ENCODE measurements around the gene SLC35G6. TPM values are rescaled to one million over a fixed set of nuclear protein-coding genes. Genes with fewer than 3 reads are reported as not detected.

The SLC35G6 gene
- polyA plus RNA-seq, 1 donor (not counting 4 experiments of a cell fraction or from before 2014, with no cell fraction given), result not detected

DNA sequence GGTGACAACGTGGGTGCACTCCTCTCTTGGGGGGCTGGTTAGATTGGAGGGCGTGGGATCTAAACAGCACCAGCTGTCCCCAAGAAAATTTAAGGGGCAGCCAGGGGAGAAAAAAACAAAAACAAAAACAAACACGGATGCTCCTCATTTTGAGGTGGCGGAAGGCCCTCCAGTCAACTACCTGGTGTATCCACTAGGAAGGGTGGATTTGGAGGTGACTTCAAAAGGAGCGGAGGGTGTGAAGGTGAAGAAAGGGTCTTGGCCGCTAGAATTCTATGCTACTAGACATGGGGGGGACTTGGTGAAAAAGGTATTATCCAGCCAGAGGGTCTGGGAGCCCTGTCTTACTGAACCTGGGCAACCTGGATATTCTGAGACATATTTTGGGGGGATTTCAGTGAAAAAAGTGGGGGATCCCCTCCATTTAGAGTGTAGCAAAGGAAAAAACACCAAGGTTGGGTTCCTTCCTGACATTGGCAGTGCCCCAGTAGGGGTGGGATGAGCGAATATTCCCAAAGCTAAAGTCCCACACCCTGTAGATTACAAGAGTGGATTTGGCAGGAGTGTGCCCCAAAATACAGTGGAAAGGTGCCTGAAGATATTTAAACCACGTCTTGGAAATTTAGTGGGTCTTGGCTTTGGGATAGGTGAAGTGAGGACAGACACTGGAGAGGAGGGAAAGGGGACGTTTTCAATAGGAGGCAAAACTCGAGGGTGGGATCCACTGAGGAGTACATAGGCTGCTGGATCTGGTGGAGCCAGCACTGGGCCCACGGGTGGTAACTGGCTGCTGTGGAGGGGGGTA, 42.4 kb upstream of the SLC35G6 start:
- Histone ChIP-seq H3K27me3 (ENCODE audit: control insufficient read depth, extremely low read depth, insufficient read depth, low read length) (no peaks in the 10 kb centered on the region), H3K27ac (ENCODE audit: control insufficient read depth, insufficient read depth, low read length) (peak overlapping the region; percentile 62), H3K4me3 (ENCODE audit: control insufficient read depth in 2 of 3, extremely low read depth in 1 of 3, insufficient read depth in 2 of 3, low read depth in 1 of 3, low read length in 3 of 3) (peak overlapping the region; percentile 59 to 81 (median 66)), H4K20me1 (ENCODE audit: control insufficient read depth, extremely low read depth, insufficient read depth, low read length) (no peaks in the 10 kb centered on the region), H3K4me1 (ENCODE audit: control insufficient read depth, extremely low read depth, insufficient read depth, low read length) (peaks cover 51% of the 10 kb centered on the region), H3K9me3 (ENCODE audit: control insufficient read depth, low read depth, low read length) (no peaks in the 10 kb centered on the region), H3K79me2 (ENCODE audit: control insufficient read depth, insufficient read depth, low read length) (peaks cover 17% of the 10 kb centered on the region), H3K9me1 (ENCODE audit: control insufficient read depth, extremely low read depth, insufficient read depth, low read length) (peaks cover 2% of the 10 kb centered on the region), H3K36me3 (ENCODE audit: control insufficient read depth in 2 of 2, extremely low read depth in 1 of 2, insufficient read depth in 2 of 2, low read length in 2 of 2) (peaks cover 0 to 4% of the 10 kb centered on the region in 2 experiments), H3K9ac (ENCODE audit: control insufficient read depth, extremely low read depth, insufficient read depth, low read length) (peak overlapping the region; percentile 77), H2AFZ (ENCODE audit: control insufficient read depth, low read length) (no peak overlapping the region), H3K4me2 (ENCODE audit: control insufficient read depth, extremely low read depth, insufficient read depth, low read depth, low read length) (peak overlapping the region; percentile 99)
- peak; percentile 29 for FAIRE-seq
- TF ChIP-seq, protein P1, sequence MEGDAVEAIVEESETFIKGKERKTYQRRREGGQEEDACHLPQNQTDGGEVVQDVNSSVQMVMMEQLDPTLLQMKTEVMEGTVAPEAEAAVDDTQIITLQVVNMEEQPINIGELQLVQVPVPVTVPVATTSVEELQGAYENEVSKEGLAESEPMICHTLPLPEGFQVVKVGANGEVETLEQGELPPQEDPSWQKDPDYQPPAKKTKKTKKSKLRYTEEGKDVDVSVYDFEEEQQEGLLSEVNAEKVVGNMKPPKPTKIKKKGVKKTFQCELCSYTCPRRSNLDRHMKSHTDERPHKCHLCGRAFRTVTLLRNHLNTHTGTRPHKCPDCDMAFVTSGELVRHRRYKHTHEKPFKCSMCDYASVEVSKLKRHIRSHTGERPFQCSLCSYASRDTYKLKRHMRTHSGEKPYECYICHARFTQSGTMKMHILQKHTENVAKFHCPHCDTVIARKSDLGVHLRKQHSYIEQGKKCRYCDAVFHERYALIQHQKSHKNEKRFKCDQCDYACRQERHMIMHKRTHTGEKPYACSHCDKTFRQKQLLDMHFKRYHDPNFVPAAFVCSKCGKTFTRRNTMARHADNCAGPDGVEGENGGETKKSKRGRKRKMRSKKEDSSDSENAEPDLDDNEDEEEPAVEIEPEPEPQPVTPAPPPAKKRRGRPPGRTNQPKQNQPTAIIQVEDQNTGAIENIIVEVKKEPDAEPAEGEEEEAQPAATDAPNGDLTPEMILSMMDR (optimal IDR thresholded peaks at IDR 0.05 in 1 of 3, IDR thresholded peaks at IDR 0.05 in 1 of 3, conservative IDR thresholded peaks at IDR 0.05 in 1 of 3; ENCODE audit: extremely low read depth in 1 of 3, insufficient read depth in 2 of 3, low read length in 3 of 3), result no peak
- TF ChIP-seq EZH2 (IDR thresholded peaks at IDR 0.05; ENCODE audit: low read length), result no peak
- DNase-seq (ENCODE audit: low read depth, low spot score), result no peak
- dilution Hi-C loops (cut with MboI; ENCODE audit: extremely low pct_ligation_motif_present, low sequenced_read_pairs), result no loop called here

DNA sequence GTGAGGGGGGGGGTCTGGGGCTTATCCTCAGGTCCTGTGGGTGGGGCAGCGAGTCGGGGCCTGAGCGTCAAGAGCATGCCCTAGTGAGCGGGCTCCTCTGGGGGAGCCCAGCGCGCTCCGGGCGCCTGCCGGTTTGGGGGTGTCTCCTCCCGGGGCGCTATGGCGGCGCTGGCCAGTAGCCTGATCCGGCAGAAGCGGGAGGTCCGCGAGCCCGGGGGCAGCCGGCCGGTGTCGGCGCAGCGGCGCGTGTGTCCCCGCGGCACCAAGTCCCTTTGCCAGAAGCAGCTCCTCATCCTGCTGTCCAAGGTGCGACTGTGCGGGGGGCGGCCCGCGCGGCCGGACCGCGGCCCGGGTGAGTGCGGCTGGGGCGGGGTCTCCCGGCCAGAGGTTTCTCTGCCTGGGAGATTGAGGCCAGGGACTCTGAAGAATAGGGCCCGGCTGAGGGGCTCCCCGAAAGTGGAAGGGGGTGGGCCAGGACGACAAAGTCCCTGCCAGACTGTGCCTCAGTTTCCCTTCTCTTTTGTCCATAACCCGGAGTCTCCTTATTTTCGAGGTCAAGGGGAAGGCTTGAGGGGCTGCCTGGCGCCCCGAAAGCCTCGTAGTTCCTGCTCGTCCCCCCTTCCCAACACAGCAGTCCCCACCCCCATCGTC, 41.7 kb upstream of the SLC35G6 start, which contains the start of gene FGF11:
Gene FGF11 (plus strand): TSS at position 51 of the 651 bp plus-strand sequence. CDS start 109 bp downstream, at position 160.
- peak within 1 kb of the TSS; percentile 44 for H2AFZ ChIP-seq (ENCODE audit: control insufficient read depth, low read length)
- H4K20me1 ChIP-seq (ENCODE audit: control insufficient read depth, extremely low read depth, insufficient read depth, low read length), result no peaks in the 10 kb centered on the region
- peak within 1 kb of the TSS; percentile 62 for H3K27ac ChIP-seq (ENCODE audit: control insufficient read depth, insufficient read depth, low read length)
- H3K27me3 ChIP-seq (ENCODE audit: control insufficient read depth, extremely low read depth, insufficient read depth, low read length), result no peaks in the 10 kb centered on the region
- peaks cover 4% of the 10 kb centered on the region for H3K9me1 ChIP-seq (ENCODE audit: control insufficient read depth, extremely low read depth, insufficient read depth, low read length)
- peak within 1 kb of the TSS; percentile 59 to 81 (median 77) for H3K4me3 ChIP-seq (ENCODE audit: control insufficient read depth in 2 of 3, extremely low read depth in 1 of 3, insufficient read depth in 2 of 3, low read depth in 1 of 3, low read length in 3 of 3)
- peaks cover 0 to 4% of the 10 kb centered on the region in 2 experiments for H3K36me3 ChIP-seq (ENCODE audit: control insufficient read depth in 2 of 2, extremely low read depth in 1 of 2, insufficient read depth in 2 of 2, low read length in 2 of 2)
- no peak for TF ChIP-seq EZH2 (IDR thresholded peaks at IDR 0.05; ENCODE audit: low read length)
- TF ChIP-seq, protein P1 (optimal IDR thresholded peaks at IDR 0.05 in 1 of 3, IDR thresholded peaks at IDR 0.05 in 1 of 3, conservative IDR thresholded peaks at IDR 0.05 in 1 of 3; ENCODE audit: extremely low read depth in 1 of 3, insufficient read depth in 2 of 3, low read length in 3 of 3), result no peak
- peak within 1 kb of the TSS; percentile 99 for H3K4me2 ChIP-seq (ENCODE audit: control insufficient read depth, extremely low read depth, insufficient read depth, low read depth, low read length)
- FAIRE-seq (no peak), DNase-seq (ENCODE audit: low read depth, low spot score) (no peak)
- H3K9me3 ChIP-seq (ENCODE audit: control insufficient read depth, low read depth, low read length), result no peaks in the 10 kb centered on the region
- peak within 1 kb of the TSS; percentile 77 for H3K9ac ChIP-seq (ENCODE audit: control insufficient read depth, extremely low read depth, insufficient read depth, low read length)
- dilution Hi-C loops (cut with MboI; ENCODE audit: extremely low pct_ligation_motif_present, low sequenced_read_pairs), result no loop called here
- peaks cover 59% of the 10 kb centered on the region for H3K4me1 ChIP-seq (ENCODE audit: control insufficient read depth, extremely low read depth, insufficient read depth, low read length)
- peaks cover 17% of the 10 kb centered on the region for H3K79me2 ChIP-seq (ENCODE audit: control insufficient read depth, insufficient read depth, low read length)
